Endodermal cell (in vitro differentiated cells): ENCODE results near the gene RPL13. TPM values are rescaled to one million over a fixed set of nuclear protein-coding genes. Genes with fewer than 3 reads are reported as not detected.

ENCODE experiments used
- DNase-seq: peaks from one replicate; pipeline ENCODE4 v3.0.0-alpha.2; 2017
- H3K27ac ChIP-seq: 2 replicates; pipeline ENCODE4 v1.5.1; 2013; ENCODE audit warnings: mild to moderate bottlenecking, low read depth, low read length, moderate library complexity
- H3K27me3 ChIP-seq: 2 replicates; pipeline ENCODE4 v1.6.1; 2013; ENCODE audit warnings: mild to moderate bottlenecking, low read length, moderate library complexity; ENCODE audit not compliant: insufficient read depth, control insufficient read depth, poor library complexity, severe bottlenecking
- H3K36me3 ChIP-seq: 2 replicates; pipeline ENCODE4 v1.7.0; 2013; ENCODE audit warnings: mild to moderate bottlenecking, low read length, moderate library complexity; ENCODE audit not compliant: control insufficient read depth, insufficient read depth
- H3K4me1 ChIP-seq: one replicate; pipeline ENCODE4 v1.7.0; 2013; ENCODE audit warnings: low read length; ENCODE audit not compliant: control insufficient read depth, insufficient read depth
- H3K4me3 ChIP-seq: 2 replicates; pipeline ENCODE4 v1.5.1; 2013; ENCODE audit warnings: mild to moderate bottlenecking, low read length, moderate library complexity
- H3K9ac ChIP-seq: 2 replicates; pipeline ENCODE4 v1.6.1; 2013; ENCODE audit warnings: mild to moderate bottlenecking, low read length, moderate library complexity; ENCODE audit not compliant: poor library complexity, severe bottlenecking; ENCODE audit errors: extremely low read depth
- H3K9me3 ChIP-seq: 2 replicates; pipeline ENCODE4 v1.6.1; 2013; ENCODE audit warnings: mild to moderate bottlenecking, low read length, moderate library complexity; ENCODE audit not compliant: control insufficient read depth
- H3K27ac Mint-ChIP-seq: 2 replicates; pipeline ENCODE4 v1.8.0; 2020; ENCODE audit warnings: mixed read lengths
- H3K27me3 Mint-ChIP-seq: 2 replicates; pipeline ENCODE4 v1.8.0; 2021; ENCODE audit warnings: mild to moderate bottlenecking, mixed read lengths; ENCODE audit not compliant: insufficient read depth
- H3K36me3 Mint-ChIP-seq: 2 replicates; pipeline ENCODE4 v1.8.0; 2020; ENCODE audit warnings: low read depth, mixed read lengths
- H3K4me1 Mint-ChIP-seq: 2 replicates; pipeline ENCODE4 v1.8.0; 2020; ENCODE audit warnings: mixed read lengths
- H3K4me3 Mint-ChIP-seq: 2 replicates; pipeline ENCODE4 v1.8.0; 2020; ENCODE audit warnings: mild to moderate bottlenecking, moderate library complexity, mixed read lengths
- H3K9me3 Mint-ChIP-seq: 2 replicates; pipeline ENCODE4 v1.8.0; 2020; ENCODE audit warnings: mild to moderate bottlenecking, mixed read lengths
- CTCF ChIP-seq: fragments of 200-600 bp; sonication (generic); conservative IDR thresholded peaks from 2 replicates; pipeline ENCODE4 v1.5.0; 2021; ENCODE audit warnings: antibody characterized with exemption, mild to moderate bottlenecking
- WGBS, 2 experiments: methylation state at CpG; one replicate each; pipeline versions ENCODE4 v1.1.5 to v1.1.7; 2013; ENCODE audit warnings: missing lambda C conversion rate in 2 of 2, mixed read lengths in 1 of 2; ENCODE audit not compliant: insufficient coverage in 1 of 2, insufficient read length in 1 of 2; 5-methylcytosine and 5-hydroxymethylcytosine counted together
- total RNA-seq, 2 donors: library from RNA; stranded (reverse); fragmentation: NEBNext Ultra II Directional in 1 of 2; extraction: Animal tissue kit (Norgen Biotek cat#: 25700) in 1 of 2; gene quantifications; 2 replicates in 1 of 2; 3 replicates in 1 of 2; pipeline ENCODE4 v1.2.1, GENCODE V29; 2021

The RPL13 gene
- total RNA-seq, 2 donors from 2014 or later: 1,911 to 2,019 TPM

GRCh38 chr16:89572073-89572484 lies 11.6 kb downstream of the RPL13 start:
- H3K27ac Mint-ChIP-seq: no peak overlapping the region
- H3K9me3 ChIP-seq: no peaks in the 10 kb centered on the region
- H3K27me3 Mint-ChIP-seq: peaks cover 54% of the 10 kb centered on the region
- DNase-seq: no peak
- peaks cover 23% of the 10 kb centered on the region for H3K27me3 ChIP-seq
- TF ChIP-seq CTCF: no peak
- peaks cover 9% of the 10 kb centered on the region for H3K4me1 Mint-ChIP-seq
- no peak overlapping the region for H3K9ac ChIP-seq
- WGBS, 2 experiments: 87 to 94% methylated on average over 7 to 14 of the region's 14 CpGs
- no peak overlapping the region for H3K4me3 Mint-ChIP-seq
- H3K36me3 Mint-ChIP-seq: no peaks in the 10 kb centered on the region
- H3K4me3 ChIP-seq: no peak overlapping the region
- no peaks in the 10 kb centered on the region for H3K36me3 ChIP-seq
- H3K9me3 Mint-ChIP-seq: no peaks in the 10 kb centered on the region
- H3K27ac ChIP-seq: no peak overlapping the region
- peaks cover 11% of the 10 kb centered on the region for H3K4me1 ChIP-seq

- WGBS, 2 experiments: 91 to 92% methylated on average over 14 to 19 of the region's 19 CpGs
- no peak for TF ChIP-seq CTCF
- DNase-seq: no peak
- H3K4me3 Mint-ChIP-seq: no peak overlapping the region
- H3K36me3 Mint-ChIP-seq: no peaks in the 10 kb centered on the region
- H3K27ac Mint-ChIP-seq: no peak overlapping the region
- peaks cover 11% of the 10 kb centered on the region for H3K4me1 ChIP-seq
- H3K4me1 Mint-ChIP-seq: peaks cover 9% of the 10 kb centered on the region
- H3K27me3 ChIP-seq: peaks cover 29% of the 10 kb centered on the region
- no peak overlapping the region for H3K9ac ChIP-seq
- H3K27me3 Mint-ChIP-seq: peaks cover 59% of the 10 kb centered on the region
- H3K36me3 ChIP-seq: no peaks in the 10 kb centered on the region
- H3K4me3 ChIP-seq: no peak overlapping the region
- H3K9me3 Mint-ChIP-seq: no peaks in the 10 kb centered on the region
- H3K9me3 ChIP-seq: no peaks in the 10 kb centered on the region
- no peak overlapping the region for H3K27ac ChIP-seq
Measured at GRCh38 chr16:89572485-89573205, 12.2 kb downstream of the RPL13 start.

- Mint-ChIP-seq H3K27ac (no peak overlapping the region), H3K4me1 (peaks cover 1% of the 10 kb centered on the region), H3K4me3 (no peak overlapping the region), H3K36me3 (no peaks in the 10 kb centered on the region), H3K27me3 (peaks cover 66% of the 10 kb centered on the region), H3K9me3 (no peaks in the 10 kb centered on the region)
- H3K4me3 ChIP-seq: no peak overlapping the region
- WGBS, 2 experiments: 79 to 81% methylated on average over 18 to 31 of the region's 31 CpGs
- H3K27ac ChIP-seq: no peak overlapping the region
- H3K27me3 ChIP-seq: peaks cover 33% of the 10 kb centered on the region
- TF ChIP-seq CTCF: no peak
- no peak overlapping the region for H3K9ac ChIP-seq
- H3K36me3 ChIP-seq: no peaks in the 10 kb centered on the region
- H3K9me3 ChIP-seq: no peaks in the 10 kb centered on the region
- peaks cover 5% of the 10 kb centered on the region for H3K4me1 ChIP-seq
- DNase-seq: no peak
Measured at GRCh38 chr16:89573826-89574680, 13.6 kb downstream of the RPL13 start.
